ENCODE results near the gene TADA2B. TPM values are rescaled to one million over a fixed set of nuclear protein-coding genes. Genes with fewer than 3 reads are reported as not detected.

The TADA2B gene
- polyA plus RNA-seq, 4 donors, result 20.9 to 23.1 (median 22.2) TPM

DNA sequence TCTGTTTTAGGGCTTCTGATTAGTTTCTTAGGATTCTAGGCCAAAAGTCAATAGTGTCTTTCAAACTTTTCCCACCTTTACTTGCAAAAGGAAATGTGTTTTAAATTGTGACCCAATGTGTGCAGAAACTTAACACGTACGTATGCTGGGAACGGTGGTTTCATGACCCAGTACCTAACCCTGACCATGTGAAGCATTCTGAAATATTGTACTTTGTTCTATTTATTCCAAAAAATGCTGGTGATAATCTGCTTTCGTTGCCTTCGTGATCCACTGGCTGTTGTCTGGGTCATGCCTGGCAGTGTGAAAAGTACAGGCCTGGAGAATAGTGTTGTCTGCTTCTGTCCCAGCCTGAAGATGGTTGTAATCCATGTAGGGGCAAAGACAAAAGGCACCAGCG lies 26.7 kb upstream of the TADA2B start:
- no peak for DNase-seq (ENCODE audit: low read depth in 4 of 4, low spot score in 3 of 4)

- no peak for DNase-seq (ENCODE audit: low read depth in 4 of 4, low spot score in 3 of 4)
Observed at GRCh38 chr4:7017446-7018048, 25.6 kb upstream of the TADA2B start.

GRCh38 chr4:7018281-7018680 lies 24.9 kb upstream of the TADA2B start:
- DNase-seq (ENCODE audit: low read depth in 4 of 4, low spot score in 3 of 4), result no peak

- DNase-seq (ENCODE audit: low read depth in 4 of 4, low spot score in 3 of 4), result no peak
Observed at GRCh38 chr4:7019367-7019766, 23.8 kb upstream of the TADA2B start.

- DNase-seq (ENCODE audit: low read depth in 4 of 4, low spot score in 3 of 4), result no peak
Observed at GRCh38 chr4:7020290-7020689, 22.9 kb upstream of the TADA2B start.

DNA sequence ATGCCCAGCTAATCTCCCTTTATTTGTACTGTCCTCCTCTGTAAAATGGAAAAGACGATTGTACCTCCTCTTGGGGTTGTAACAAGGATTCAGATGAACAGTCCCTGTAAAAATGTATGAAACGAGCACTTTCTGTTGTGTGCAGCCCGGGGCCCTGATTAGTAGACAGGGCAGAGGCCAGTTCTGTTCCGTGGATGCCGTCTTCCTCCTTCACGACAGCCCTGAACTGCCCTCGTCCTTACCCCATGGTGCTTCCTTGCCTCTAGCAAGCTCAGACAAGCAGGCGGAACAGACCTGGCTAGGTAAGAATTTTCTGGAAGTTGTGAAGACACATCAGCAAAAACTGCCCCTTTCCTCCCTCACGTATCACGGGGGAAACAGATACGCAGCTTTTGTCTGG lies 22.3 kb upstream of the TADA2B start:
- no peak for DNase-seq (ENCODE audit: low read depth in 4 of 4, low spot score in 3 of 4)

DNA sequence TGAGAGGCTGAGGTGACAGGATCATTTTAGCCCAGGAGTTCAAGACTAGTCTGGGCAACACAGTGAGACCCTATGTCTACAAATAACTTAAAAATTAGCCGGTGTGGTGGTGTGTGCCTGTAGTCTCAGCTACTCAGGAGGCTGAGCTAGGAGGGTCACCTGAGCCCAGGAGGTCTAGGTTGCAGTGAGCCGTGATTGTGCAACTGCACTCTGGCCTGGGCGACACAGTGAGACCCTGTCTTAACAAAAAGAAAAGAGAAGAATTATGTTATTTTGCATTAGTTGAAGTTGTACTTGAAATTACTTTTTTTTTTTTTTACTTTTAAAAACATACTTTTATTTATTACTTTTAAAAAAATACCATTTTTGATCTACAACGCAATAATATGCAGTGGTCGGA lies 21.8 kb upstream of the TADA2B start:
- DNase-seq (ENCODE audit: low read depth in 4 of 4, low spot score in 3 of 4), result no peak

GRCh38 chr4:7021930-7022664 lies 21.1 kb upstream of the TADA2B start:
- no peak for DNase-seq (ENCODE audit: low read depth in 4 of 4, low spot score in 3 of 4)

GRCh38 chr4:7023486-7023885 lies 19.7 kb upstream of the TADA2B start:
- no peak for DNase-seq (ENCODE audit: low read depth in 4 of 4, low spot score in 3 of 4)

- no peak for DNase-seq (ENCODE audit: low read depth in 4 of 4, low spot score in 3 of 4)
Observed at GRCh38 chr4:7023901-7024300, 19.3 kb upstream of the TADA2B start.

DNA sequence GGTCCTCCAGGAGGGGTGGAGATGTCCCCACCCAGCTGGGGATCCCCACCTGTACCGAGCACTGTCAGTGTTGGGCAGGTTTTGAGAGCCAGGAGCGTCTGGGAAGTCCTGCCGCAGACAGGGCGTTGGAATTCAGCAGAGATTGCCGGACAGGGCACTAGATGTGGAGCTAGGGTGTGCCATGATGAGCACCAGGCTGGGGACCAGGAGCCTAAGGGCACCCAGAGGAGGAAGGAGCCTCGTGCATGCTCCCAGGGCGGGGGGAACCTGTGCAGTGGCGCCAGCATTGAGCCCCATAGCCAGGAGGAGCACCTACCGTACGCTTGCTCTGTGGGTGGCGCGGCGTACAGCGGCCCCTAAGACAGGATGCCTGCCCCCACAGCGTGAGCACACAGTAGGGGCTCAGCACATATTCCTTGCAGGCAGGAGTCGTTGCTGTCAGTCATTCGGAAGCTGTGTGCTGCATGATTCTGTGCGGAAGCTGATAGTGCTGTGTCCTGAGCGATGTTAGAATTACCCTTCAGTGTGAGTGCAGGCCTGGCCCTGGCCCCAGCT lies 18.8 kb upstream of the TADA2B start:
- no peak for DNase-seq (ENCODE audit: low read depth in 4 of 4, low spot score in 3 of 4)

- DNase-seq (ENCODE audit: low read depth in 4 of 4, low spot score in 3 of 4), result no peak
Observed at GRCh38 chr4:7025040-7025602, 18.1 kb upstream of the TADA2B start.

DNA sequence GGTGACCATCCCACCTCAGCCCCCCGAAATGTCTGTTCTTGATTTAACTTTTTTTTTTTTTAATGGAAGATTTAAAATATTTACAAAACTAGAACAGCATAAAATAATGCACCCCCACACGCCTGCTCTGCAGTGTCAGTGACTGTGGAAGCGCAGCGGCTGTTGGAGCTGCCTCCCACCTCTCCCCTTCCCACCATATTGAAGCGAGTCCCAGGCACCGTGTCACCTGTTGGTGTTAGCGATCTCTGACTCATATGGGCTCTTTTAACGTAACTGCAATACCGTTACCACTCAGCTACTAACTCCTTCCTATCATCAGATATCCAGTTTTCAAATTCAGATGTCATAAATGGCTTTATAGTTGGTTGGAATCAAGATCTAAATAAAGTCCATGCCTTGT lies 17.1 kb upstream of the TADA2B start:
- no peak for DNase-seq (ENCODE audit: low read depth in 4 of 4, low spot score in 3 of 4)

- no peak for DNase-seq (ENCODE audit: low read depth in 4 of 4, low spot score in 3 of 4)
Observed at GRCh38 chr4:7027284-7027683, 15.9 kb upstream of the TADA2B start.

DNA sequence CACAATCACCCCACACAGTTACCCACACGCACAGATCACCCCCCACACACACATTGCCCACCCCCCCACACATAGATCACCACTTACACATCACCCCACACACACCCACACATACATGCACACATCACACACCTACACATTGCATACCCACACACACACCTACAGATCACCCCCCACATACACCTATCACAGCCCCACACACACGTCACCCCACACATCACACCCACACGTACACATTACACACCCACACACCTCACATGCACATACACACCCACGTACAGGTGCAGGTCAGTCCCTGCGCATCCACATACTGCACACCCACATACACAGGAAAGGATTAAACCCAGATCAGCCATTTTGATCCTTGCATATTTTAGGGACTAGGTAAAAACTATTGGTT lies 15.3 kb upstream of the TADA2B start:
- DNase-seq (ENCODE audit: low read depth in 4 of 4, low spot score in 3 of 4), result no peak

DNA sequence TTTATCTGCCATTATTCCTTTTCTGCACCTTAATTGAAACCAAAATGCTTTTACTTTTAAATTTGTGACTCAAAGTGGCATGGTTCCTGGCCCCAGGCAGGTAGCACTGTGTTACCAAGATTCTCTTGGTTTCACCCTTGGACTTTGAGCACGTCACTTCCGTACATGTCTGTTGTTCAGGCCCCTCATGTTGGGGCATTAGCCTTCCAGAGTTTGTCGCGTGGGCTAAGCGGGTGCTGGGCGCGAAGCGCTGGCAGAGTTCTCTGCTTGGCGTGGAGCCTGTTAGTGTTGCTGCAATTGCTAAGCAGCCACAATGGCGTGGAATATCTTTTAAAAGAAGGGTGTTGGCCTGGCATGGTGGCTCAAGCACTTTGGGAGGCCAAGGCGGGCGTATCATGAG lies 14.0 kb upstream of the TADA2B start:
- no peak for DNase-seq (ENCODE audit: low read depth in 4 of 4, low spot score in 3 of 4)

DNA sequence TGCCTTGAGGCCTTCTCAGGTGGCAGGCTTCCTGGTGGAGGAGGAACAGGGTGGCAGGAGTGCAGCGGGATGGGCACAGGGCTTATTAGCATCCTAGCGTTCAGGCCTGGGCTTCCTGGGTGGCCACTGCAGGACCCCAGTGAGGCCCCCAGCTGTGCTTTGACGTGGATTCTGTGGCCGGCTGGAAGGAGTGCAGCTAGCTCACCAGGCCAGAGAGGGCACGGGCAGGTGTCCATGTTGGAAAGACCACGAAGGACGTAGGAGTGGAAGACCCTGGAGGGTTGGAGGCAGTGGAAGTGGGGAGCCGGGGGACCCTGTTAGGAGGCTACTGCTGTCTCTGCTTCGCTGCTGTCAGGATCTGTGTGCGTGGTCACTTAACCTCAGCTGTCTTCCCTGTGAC lies 13.3 kb upstream of the TADA2B start:
- no peak for DNase-seq (ENCODE audit: low read depth in 4 of 4, low spot score in 3 of 4)

DNA sequence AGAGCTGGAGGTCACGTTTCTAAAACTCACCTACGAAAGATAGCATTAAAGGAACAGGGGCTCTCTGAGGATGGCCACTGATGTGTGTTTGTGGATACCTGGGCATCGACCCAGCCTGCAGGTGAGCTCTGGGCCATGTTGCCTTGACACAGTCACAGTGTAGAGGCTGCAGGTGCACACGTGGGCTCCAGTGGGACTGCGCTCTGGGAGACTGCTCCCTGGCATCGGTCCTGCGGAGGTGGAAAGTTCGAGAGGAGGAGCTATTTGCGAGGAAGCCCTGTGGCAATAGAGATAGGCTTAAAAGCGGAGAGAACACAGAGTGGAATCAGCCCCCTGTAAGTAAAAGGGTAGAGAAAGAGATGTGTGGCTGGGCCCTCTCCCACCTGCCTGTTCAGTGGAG lies 12.3 kb upstream of the TADA2B start:
- no peak for DNase-seq (ENCODE audit: low read depth in 4 of 4, low spot score in 3 of 4)

GRCh38 chr4:7031558-7032449 lies 11.4 kb upstream of the TADA2B start:
- no peak for DNase-seq (ENCODE audit: low read depth in 4 of 4, low spot score in 3 of 4)

DNA sequence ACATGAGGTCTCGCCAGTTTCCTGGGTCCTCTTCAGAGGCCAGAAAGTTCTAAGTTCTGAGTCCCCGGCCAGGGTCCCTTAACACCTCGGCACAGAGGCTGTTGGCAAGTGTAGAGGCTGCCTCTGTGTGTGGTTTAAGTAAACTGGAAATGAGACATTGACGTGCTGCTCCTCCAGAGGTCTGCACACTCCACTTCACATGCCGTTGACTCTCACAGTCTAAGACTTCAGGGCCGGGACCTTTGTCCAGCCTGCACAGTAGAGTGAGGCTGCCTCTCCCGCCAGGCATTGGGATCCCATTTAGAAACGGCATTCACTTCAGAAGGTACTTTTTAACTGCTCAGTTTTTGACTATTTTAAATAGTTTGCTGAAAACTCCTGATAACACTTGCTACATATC lies 10.6 kb upstream of the TADA2B start:
- DNase-seq (ENCODE audit: low read depth in 4 of 4, low spot score in 3 of 4), result no peak

All from right renal pelvis (tissue), 4 donors.